ENCODE results near the gene IL13RA1.

DNA sequence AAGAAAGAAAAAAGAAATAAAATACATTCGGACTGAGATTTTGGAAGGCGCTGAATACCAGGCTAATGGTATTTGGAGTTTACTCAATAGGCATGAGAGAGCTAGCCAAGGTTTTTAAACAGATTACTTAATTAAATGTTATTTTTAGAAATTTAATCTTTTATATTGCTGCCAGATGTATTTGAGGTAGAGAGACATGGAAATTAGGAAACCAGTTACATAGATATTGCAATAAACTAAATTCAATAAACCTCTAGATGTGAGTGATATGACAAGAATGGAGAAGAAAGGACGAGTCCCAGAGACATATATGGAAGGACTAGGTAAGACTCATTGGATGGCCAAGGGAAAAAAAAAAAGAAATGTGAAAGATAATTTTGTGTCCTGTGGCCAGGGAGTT is 38.5 kb upstream of the IL13RA1 start:
- TF ChIP-seq, protein P1, sequence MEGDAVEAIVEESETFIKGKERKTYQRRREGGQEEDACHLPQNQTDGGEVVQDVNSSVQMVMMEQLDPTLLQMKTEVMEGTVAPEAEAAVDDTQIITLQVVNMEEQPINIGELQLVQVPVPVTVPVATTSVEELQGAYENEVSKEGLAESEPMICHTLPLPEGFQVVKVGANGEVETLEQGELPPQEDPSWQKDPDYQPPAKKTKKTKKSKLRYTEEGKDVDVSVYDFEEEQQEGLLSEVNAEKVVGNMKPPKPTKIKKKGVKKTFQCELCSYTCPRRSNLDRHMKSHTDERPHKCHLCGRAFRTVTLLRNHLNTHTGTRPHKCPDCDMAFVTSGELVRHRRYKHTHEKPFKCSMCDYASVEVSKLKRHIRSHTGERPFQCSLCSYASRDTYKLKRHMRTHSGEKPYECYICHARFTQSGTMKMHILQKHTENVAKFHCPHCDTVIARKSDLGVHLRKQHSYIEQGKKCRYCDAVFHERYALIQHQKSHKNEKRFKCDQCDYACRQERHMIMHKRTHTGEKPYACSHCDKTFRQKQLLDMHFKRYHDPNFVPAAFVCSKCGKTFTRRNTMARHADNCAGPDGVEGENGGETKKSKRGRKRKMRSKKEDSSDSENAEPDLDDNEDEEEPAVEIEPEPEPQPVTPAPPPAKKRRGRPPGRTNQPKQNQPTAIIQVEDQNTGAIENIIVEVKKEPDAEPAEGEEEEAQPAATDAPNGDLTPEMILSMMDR (conservative IDR thresholded peaks at IDR 0.05; ENCODE audit: low read depth, low read length): no peak
- no peak for TF ChIP-seq EZH2 (IDR thresholded peaks at IDR 0.05; ENCODE audit: low read length, unreplicated experiment)
- TF ChIP-seq EZH2phosphoT487 (IDR thresholded peaks at IDR 0.05; ENCODE audit: borderline replicate concordance, low read length): no peak

All from PC-3 (cell line).